ENCODE measurements around the gene GRID2.

Gene GRID2

GRCh38 chr4:93722446-93722845, 1418.7 kb downstream of the GRID2 start:
- DNase-seq: no peak

- DNase-seq: no peak
These were observed 1426.5 kb downstream of the GRID2 start for GRCh38 chr4:93730251-93730650.

- no peak for DNase-seq
These were observed 1427.0 kb downstream of the GRID2 start for GRCh38 chr4:93730760-93731159.

GRCh38 chr4:93731456-93731855, 1427.7 kb downstream of the GRID2 start:
- no peak for DNase-seq

- DNase-seq: no peak
These were observed 1428.7 kb downstream of the GRID2 start for GRCh38 chr4:93732509-93732908.

- no peak for DNase-seq
These were observed 1437.1 kb downstream of the GRID2 start for GRCh38 chr4:93740890-93741289.

- no peak for DNase-seq
These were observed 1439.3 kb downstream of the GRID2 start for GRCh38 chr4:93743022-93743421.

- no peak for DNase-seq
These were observed 1439.9 kb downstream of the GRID2 start for GRCh38 chr4:93743635-93744034.

GRCh38 chr4:93744961-93745360, 1441.2 kb downstream of the GRID2 start:
- no peak for DNase-seq

- DNase-seq: no peak
These were observed 1442.3 kb downstream of the GRID2 start for GRCh38 chr4:93746031-93746430.

- DNase-seq: no peak
These were observed 1443.5 kb downstream of the GRID2 start for GRCh38 chr4:93747220-93747619.

GRCh38 chr4:93748373-93749291, 1444.9 kb downstream of the GRID2 start:
- DNase-seq: no peak

- no peak for DNase-seq
These were observed 1445.6 kb downstream of the GRID2 start for GRCh38 chr4:93749292-93749761.

GRCh38 chr4:93751411-93751810, 1447.6 kb downstream of the GRID2 start:
- DNase-seq: no peak

- no peak for DNase-seq
These were observed 1452.3 kb downstream of the GRID2 start for GRCh38 chr4:93756101-93756500.

- DNase-seq: no peak
These were observed 1455.7 kb downstream of the GRID2 start for GRCh38 chr4:93759506-93759905.

GRCh38 chr4:93760284-93760683, 1456.5 kb downstream of the GRID2 start:
- DNase-seq: no peak

GRCh38 chr4:93761286-93761685, 1457.5 kb downstream of the GRID2 start:
- DNase-seq: no peak

GRCh38 chr4:93764639-93765246, 1461.0 kb downstream of the GRID2 start:
- no peak for DNase-seq

GRCh38 chr4:93767917-93768316, 1464.2 kb downstream of the GRID2 start:
- no peak for DNase-seq

GRCh38 chr4:93770201-93770600, 1466.4 kb downstream of the GRID2 start:
- no peak for DNase-seq

- DNase-seq: no peak
These were observed 1468.1 kb downstream of the GRID2 start for GRCh38 chr4:93771640-93772411.

GRCh38 chr4:93772858-93773257, 1469.1 kb downstream of the GRID2 start:
- no peak for DNase-seq

All from activated CD4-positive, alpha-beta T cell treated with anti-CD3 and anti-CD28 coated beads for 1 hour (primary cell).